DOHH2 (cell line): ENCODE measurements around the gene RNU6-1.

ENCODE experiments used
- EZH2phosphoT487 ChIP-seq: fragments of 200-600 bp; sonication (generic); IDR thresholded peaks from 2 replicates; pipeline ENCODE4 v1.6.1; 2017; ENCODE audit warnings: borderline replicate concordance, mild to moderate bottlenecking, antibody characterized with exemption, low read length, moderate library complexity, mixed read lengths
- TF ChIP-seq, protein P1 (sequence below): fragments of 200-600 bp; sonication (generic); IDR thresholded peaks from one replicate; pipeline ENCODE4 v1.5.1; 2014; ENCODE audit warnings: antibody characterized with exemption, mild to moderate bottlenecking, low read depth, low read length; ENCODE audit not compliant: poor library complexity, severe bottlenecking

DNA sequence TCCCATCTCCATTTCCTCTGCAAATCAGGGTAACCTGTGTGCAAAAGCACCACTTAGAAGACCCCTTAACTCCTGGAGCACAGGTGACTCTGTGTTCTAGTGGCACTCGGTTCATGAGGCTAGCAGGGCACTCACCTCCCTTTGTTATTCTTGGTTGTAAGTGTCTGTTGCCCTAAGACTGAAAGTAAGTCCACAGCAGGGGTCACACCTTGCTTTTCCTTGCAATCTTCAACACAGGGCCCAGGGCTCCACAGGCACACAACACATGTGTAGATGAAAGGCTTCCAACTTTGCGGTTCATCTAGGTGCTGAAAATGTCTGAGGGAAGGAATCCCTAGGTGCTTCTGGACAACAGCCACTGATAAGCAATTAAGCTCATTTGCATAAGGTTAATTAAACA lies 2.9 kb downstream of the RNU6-1 start:
- TF ChIP-seq, protein P1, sequence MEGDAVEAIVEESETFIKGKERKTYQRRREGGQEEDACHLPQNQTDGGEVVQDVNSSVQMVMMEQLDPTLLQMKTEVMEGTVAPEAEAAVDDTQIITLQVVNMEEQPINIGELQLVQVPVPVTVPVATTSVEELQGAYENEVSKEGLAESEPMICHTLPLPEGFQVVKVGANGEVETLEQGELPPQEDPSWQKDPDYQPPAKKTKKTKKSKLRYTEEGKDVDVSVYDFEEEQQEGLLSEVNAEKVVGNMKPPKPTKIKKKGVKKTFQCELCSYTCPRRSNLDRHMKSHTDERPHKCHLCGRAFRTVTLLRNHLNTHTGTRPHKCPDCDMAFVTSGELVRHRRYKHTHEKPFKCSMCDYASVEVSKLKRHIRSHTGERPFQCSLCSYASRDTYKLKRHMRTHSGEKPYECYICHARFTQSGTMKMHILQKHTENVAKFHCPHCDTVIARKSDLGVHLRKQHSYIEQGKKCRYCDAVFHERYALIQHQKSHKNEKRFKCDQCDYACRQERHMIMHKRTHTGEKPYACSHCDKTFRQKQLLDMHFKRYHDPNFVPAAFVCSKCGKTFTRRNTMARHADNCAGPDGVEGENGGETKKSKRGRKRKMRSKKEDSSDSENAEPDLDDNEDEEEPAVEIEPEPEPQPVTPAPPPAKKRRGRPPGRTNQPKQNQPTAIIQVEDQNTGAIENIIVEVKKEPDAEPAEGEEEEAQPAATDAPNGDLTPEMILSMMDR: no peak
- TF ChIP-seq EZH2phosphoT487: no peak
